Body of pancreas (tissue), 4 donors: Measurements from ENCODE around the gene CZIB. TPM values are rescaled to one million over a fixed set of nuclear protein-coding genes. Genes with fewer than 3 reads are reported as not detected.
A peak's percentile ranks its signal among the peaks of the same experiment; 100 is the strongest.

ENCODE experiments used
- ATAC-seq: fragments of 150-250 bp; one replicate; pipeline ENCODE4 v1.9.1; 2016
- DNase-seq, 4 donors: peaks; one replicate each; pipeline ENCODE4 v3.0.0-alpha.2; 2019
- H3K27ac ChIP-seq, 4 donors: fragments of 200-600 bp; sonication (generic); 1 replicate in 3 of 4; 2 replicates in 1 of 4; pipeline versions ENCODE4 v1.5.1 to v1.6.1; 2016 to 2019; ENCODE audit warnings: mild to moderate bottlenecking in 1 of 4, mixed read lengths in 1 of 4, moderate library complexity in 1 of 4
- H3K27me3 ChIP-seq, 2 donors: fragments of 200-600 bp; sonication (generic); one replicate each; pipeline ENCODE4 v1.6.0; 2016; ENCODE audit warnings: mild to moderate bottlenecking in 1 of 2
- H3K36me3 ChIP-seq, 2 donors: fragments of 200-600 bp; sonication (generic); replicated peaks in 1 of 2; 2 replicates each; pipeline ENCODE4 v1.5.1; 2016; ENCODE audit warnings: low read depth in 2 of 2; ENCODE audit not compliant: insufficient read depth in 1 of 2
- H3K4me1 ChIP-seq: fragments of 200-600 bp; sonication (generic); one replicate; pipeline ENCODE4 v1.6.0; 2016
- H3K4me3 ChIP-seq, 2 donors: fragments of 200-600 bp; sonication (generic); 1 replicate in 1 of 2; 2 replicates in 1 of 2; pipeline ENCODE4 v1.5.1; 2016 to 2019
- H3K9me3 ChIP-seq, 3 donors: fragments of 200-600 bp; sonication (generic); 1 replicate in 2 of 3; 2 replicates in 1 of 3; pipeline ENCODE4 v1.5.1; 2016
- CTCF ChIP-seq, 7 experiments: fragments of 450-650 bp in 4 of 7; fragments of 200-600 bp in 3 of 7; sonication (generic) in 3 of 7; IDR thresholded peaks; one replicate each; pipeline ENCODE4 v1.5.1; 2016 to 2019; ENCODE audit warnings: antibody characterized with exemption in 7 of 7
- POLR2A ChIP-seq, 3 donors: fragments of 450-650 bp; IDR thresholded peaks; one replicate each; pipeline ENCODE4 v1.6.1; 2016; ENCODE audit warnings: antibody characterized with exemption in 3 of 3, mild to moderate bottlenecking in 2 of 3
- WGBS, 2 donors: methylation state at CpG; one replicate each; pipeline ENCODE4 v1.1.5; 2017; 5-methylcytosine and 5-hydroxymethylcytosine counted together
- intact Hi-C: fragments of 100-400 bp; cut with DNase I; formaldehyde crosslinking; loops from one replicate; pipeline ENCODE4 v1.15.1; 2023
- total RNA-seq, 2 donors: library from RNA; depleted of rRNA; stranded (reverse); fragments of >200 nt; gene quantifications; one replicate each; pipeline ENCODE4 v1.1.0, GENCODE V29; 2016

The CZIB gene
- total RNA-seq = 10 to 100 TPM; 14.5 to 18.9 TPM

GRCh38 chr1:53220171-53220961 is at the start of gene CZIB:
TSS of gene CZIB (minus strand) at chr1:53220634. CDS start at chr1:53220575, 59 bp downstream.
- intact Hi-C loops = no loop called here
- Histone ChIP-seq H3K4me1 (peaks cover 20% of the 10 kb centered on the region), H3K9me3 (no peaks in the 10 kb centered on the region), H3K27ac (peak within 1 kb of the TSS; percentile 87 to 97 (median 95)), H3K27me3 (no peaks in the 10 kb centered on the region), H3K4me3 (peak within 1 kb of the TSS; percentile 35 to 69), H3K36me3 (no peaks in the 10 kb centered on the region)
- DNase-seq = peak; percentile 94 to 95 (median 95)
- ATAC-seq = peak; percentile 97
- TF ChIP-seq POLR2A (IDR thresholded peaks at IDR 0.05) (peak; percentile 90 to 97 (median 95)), CTCF (IDR thresholded peaks at IDR 0.05) (no peak)
- 0% methylated on average over 15 to 59 of the region's 61 CpGs for WGBS, 2 donors

GRCh38 chr1:53270107-53270506 is 49.7 kb upstream of the CZIB start:
- 63 to 77% methylated on average over 1 of the region's 1 CpG for WGBS, 2 donors
- ATAC-seq = no peak

DNA sequence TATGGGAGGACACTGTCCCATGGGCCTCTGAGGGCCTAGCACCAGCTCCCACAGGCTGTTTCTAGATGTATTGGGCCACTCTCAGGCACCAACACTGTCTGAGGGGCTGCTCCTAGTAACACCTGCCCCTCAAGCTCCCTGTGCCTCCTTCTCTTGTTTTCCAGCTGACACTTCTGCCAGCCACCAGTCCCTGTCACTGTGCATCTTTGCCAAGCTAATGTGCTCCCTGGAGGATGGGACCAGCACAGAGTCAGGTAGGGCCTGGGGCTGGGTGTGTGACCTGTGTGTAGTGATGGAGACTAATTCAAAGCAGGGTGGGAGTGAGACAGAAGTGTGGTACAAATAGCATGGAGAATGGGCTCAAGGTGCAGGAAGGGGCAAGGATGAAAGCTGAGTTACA is 47.3 kb upstream of the CZIB start:
- intact Hi-C loops = no loop called here
- H3K27me3 ChIP-seq = no peaks in the 10 kb centered on the region
- H3K36me3 ChIP-seq = no peaks in the 10 kb centered on the region
- DNase-seq (no peak), ATAC-seq (no peak)
- no peak overlapping the region for H3K4me3 ChIP-seq
- TF ChIP-seq CTCF (IDR thresholded peaks at IDR 0.05) (no peak), POLR2A (IDR thresholded peaks at IDR 0.05) (no peak)
- H3K27ac ChIP-seq = no peak overlapping the region
- H3K4me1 ChIP-seq = no peaks in the 10 kb centered on the region
- no peaks in the 10 kb centered on the region for H3K9me3 ChIP-seq

More at GRCh38 chr1:53270107-53270506, 49.7 kb upstream of the CZIB start:
- Histone ChIP-seq H3K27ac (no peak overlapping the region), H3K36me3 (no peaks in the 10 kb centered on the region), H3K9me3 (no peaks in the 10 kb centered on the region), H3K4me1 (no peaks in the 10 kb centered on the region), H3K27me3 (no peaks in the 10 kb centered on the region), H3K4me3 (no peak overlapping the region)
- no peak for DNase-seq
- intact Hi-C loops = no loop called here
- no peak for TF ChIP-seq CTCF (IDR thresholded peaks at IDR 0.05)
- TF ChIP-seq POLR2A (IDR thresholded peaks at IDR 0.05) = no peak

GRCh38 chr1:53266038-53266437 is 45.6 kb upstream of the CZIB start:
- ATAC-seq (no peak), DNase-seq (no peak)
- intact Hi-C loops = no loop called here
- Histone ChIP-seq H3K27me3 (no peaks in the 10 kb centered on the region), H3K9me3 (no peaks in the 10 kb centered on the region), H3K4me1 (no peaks in the 10 kb centered on the region), H3K36me3 (no peaks in the 10 kb centered on the region), H3K4me3 (no peak overlapping the region), H3K27ac (no peak overlapping the region)
- TF ChIP-seq POLR2A (IDR thresholded peaks at IDR 0.05) = no peak
- TF ChIP-seq CTCF (IDR thresholded peaks at IDR 0.05) = peak in 3 of 7 experiments; percentile 10 to 23 (median 18)

DNA sequence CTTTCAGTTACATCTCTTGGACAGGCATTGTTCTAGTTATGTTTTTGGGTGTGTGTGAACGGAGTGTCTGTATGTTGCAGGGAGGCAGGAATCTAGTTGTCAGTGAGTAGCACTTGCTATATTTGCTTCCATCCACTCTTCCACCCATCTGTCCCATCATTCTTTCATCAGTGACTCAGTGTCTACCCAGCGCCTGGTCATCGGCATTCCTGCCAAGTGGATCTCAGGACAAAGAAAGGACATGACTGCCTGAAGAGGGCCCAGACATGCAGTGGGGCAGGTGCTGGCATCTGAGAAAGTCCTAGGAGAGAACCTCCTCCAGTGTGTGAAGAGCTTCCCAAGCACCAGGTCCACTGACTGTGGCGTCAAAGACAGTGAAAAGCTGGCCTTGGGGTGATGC is 45.1 kb upstream of the CZIB start:
- TF ChIP-seq POLR2A (IDR thresholded peaks at IDR 0.05) (no peak), CTCF (IDR thresholded peaks at IDR 0.05) (no peak)
- WGBS, 2 donors = 89 to 90% methylated on average over 4 of the region's 4 CpGs
- Histone ChIP-seq H3K27me3 (no peaks in the 10 kb centered on the region), H3K4me3 (no peak overlapping the region), H3K9me3 (no peaks in the 10 kb centered on the region), H3K27ac (no peak overlapping the region), H3K4me1 (no peaks in the 10 kb centered on the region), H3K36me3 (no peaks in the 10 kb centered on the region)
- ATAC-seq = no peak
- intact Hi-C loops = no loop called here
- DNase-seq = no peak
